SH-SY5Y (cell line): ENCODE measurements around the gene PCBP1.

Experiments used
- GATA2 ChIP-seq: IDR thresholded peaks from 2 replicates; pipeline ENCODE4 v1.6.1; 2011; ENCODE audit warnings: mild to moderate bottlenecking, low read depth, low read length
- GATA3 ChIP-seq: IDR thresholded peaks from 2 replicates; pipeline ENCODE4 v1.6.1; 2011; ENCODE audit warnings: low read depth, mild to moderate bottlenecking, low read length, moderate library complexity

The PCBP1 gene

DNA sequence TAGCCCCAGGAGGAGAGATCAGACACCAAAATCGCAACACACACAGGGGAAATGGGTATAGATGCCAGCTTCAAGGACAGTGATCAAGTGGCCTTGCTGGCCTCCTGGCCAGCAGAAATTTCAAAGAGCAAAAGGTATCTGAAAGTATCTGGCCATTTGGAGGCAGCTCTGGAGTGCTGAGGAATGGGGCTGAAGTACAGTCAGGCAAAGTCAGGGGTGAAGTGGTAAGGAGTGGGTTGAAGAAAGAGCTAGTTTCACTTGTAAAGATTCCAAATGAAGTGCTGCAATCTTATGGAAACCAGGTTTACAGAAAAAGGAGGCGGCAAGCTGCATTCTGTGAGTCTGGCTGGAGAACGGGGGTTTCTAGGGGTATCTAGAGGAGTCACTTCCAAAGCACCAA is 19.2 kb upstream of the PCBP1 start:
- no peak for TF ChIP-seq GATA2
- TF ChIP-seq GATA3: no peak

DNA sequence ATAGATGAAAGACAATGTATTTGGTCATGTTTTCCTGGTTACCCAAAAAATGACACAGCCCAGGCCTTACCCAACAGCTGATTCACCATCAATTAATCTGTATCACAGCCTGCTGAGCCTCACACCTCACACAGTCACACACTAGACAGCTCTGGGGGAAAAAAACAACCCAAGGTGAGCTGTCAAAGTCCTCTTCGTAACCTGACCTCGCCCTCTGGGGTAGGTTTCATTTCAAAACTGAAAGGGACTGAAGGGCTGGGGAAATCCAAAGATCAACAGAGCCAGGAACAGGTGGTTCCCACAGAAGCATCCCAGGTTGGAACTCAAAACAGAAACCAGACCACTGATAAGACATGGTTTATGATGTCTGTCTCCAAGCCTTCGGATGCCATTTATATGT is 18.2 kb upstream of the PCBP1 start:
- TF ChIP-seq GATA2: no peak
- no peak for TF ChIP-seq GATA3

DNA sequence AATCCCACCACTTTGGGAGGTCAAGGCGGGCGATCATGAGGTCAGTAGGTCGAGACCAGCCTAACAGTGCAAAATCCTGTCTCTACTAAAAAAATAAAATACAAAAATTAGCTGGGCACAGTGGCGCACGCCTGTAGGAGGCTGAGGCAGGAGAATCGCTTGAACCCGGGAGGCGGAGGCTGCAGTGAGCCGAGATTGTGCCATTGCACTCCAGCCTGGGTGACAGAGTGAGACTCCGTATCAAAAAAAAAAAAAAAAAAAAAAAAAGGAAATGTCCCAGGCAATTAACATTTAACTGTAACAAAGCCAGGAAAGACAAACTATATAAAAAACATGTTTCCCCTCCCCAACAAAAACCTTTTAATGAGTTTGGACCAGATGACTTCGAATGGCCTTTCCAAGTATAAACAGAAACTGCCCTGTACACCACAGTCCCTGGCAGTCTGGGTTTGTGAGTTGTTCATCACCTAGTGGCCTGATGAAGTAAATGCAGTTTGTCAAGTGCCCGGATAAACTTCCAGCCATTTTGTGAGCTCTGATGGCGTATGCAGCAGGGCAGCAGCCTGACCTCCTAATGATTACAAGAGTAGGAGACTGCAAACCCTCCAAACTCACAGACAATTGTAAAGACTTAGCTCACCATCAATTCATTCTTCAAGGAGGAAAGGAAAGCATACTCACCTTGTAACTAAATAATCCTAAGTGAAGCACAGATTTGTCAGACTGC is 16.6 kb upstream of the PCBP1 start:
- TF ChIP-seq GATA2: no peak
- no peak for TF ChIP-seq GATA3

DNA sequence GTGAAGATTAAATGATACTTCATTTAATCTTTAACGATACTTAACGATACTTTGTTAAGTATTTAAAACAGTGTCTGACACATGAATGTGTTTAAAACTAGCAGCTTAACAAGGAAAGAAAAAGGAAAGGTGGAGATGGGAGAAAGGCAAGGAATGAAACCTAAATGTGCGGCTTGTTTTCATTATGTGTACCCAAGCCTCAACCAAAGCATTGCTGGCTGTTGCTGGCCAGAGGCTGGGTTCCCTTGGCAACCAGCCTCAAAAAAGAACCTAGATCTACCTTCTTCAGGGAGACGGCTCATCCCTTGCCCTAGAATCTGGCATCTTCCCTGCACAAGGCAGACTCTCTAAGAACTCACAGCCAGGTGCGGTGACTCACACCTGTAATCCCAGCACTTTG is 13.8 kb upstream of the PCBP1 start:
- TF ChIP-seq GATA2: no peak
- TF ChIP-seq GATA3: no peak

DNA sequence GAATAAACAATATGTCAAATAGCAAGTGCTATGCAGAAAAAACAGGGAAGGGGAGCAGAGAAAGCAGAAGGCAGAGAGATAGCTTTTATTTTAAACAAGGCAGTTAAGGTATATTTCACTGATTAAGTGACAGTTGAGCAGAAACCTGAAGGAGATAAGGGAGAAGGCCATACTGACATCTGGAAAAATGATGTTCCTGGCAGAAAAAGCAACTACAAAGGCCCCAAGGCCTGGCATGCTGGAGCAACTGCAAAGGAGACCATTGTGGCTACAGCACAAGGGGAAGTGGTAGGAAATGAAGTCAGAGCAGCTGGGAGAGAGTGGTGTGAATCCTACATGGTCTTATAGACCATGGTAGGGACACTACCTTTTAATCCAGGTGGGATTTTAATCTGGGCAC is 8.9 kb upstream of the PCBP1 start:
- TF ChIP-seq GATA3: no peak
- no peak for TF ChIP-seq GATA2

DNA sequence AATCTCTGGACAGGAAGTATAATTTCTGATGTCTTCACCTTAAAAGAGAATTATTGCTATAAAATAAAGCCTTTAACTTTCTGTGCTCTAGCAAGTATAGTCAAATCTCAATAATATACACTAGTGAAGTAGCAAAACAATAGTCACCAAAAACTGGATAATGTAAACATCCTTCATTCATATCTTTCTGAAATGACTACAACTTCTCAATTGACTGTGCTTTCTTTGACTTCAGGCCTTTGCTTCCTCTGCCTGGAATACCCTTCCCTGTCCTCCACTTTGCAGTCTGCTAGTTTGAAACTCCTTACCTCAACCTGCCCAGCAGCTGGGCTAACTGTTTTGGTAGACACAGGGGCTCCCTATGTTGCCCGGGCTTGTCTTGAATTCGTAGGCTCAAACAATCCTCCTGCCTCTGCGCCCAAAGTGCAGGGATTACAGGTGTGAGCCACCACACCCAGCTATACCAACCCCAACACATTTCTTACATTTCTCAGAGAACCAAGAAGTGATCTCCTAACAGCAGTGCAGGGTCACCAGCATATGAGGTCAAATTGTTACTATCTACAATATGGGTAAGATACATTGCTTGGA is 6.6 kb upstream of the PCBP1 start:
- TF ChIP-seq GATA3 (no peak), GATA2 (no peak)

DNA sequence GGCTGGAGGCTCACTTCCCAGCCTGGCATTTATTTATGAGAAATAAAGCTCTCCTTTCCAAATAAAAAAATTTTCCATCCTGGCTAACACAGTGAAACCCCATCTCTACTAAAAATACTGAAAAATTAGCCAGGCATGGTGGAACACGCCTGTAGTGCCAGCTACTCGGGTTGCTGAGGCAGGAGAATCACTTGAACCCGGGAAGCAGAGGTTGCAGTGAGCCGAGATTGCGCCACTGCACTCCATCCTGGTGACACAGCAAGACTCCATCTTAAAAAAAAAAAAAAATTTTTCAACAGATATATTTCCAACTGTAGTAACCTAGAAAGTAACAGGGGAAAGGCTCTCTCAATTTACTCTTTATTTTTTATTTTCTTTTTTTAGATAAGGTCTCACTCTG is 6.1 kb upstream of the PCBP1 start:
- TF ChIP-seq GATA2: no peak

DNA sequence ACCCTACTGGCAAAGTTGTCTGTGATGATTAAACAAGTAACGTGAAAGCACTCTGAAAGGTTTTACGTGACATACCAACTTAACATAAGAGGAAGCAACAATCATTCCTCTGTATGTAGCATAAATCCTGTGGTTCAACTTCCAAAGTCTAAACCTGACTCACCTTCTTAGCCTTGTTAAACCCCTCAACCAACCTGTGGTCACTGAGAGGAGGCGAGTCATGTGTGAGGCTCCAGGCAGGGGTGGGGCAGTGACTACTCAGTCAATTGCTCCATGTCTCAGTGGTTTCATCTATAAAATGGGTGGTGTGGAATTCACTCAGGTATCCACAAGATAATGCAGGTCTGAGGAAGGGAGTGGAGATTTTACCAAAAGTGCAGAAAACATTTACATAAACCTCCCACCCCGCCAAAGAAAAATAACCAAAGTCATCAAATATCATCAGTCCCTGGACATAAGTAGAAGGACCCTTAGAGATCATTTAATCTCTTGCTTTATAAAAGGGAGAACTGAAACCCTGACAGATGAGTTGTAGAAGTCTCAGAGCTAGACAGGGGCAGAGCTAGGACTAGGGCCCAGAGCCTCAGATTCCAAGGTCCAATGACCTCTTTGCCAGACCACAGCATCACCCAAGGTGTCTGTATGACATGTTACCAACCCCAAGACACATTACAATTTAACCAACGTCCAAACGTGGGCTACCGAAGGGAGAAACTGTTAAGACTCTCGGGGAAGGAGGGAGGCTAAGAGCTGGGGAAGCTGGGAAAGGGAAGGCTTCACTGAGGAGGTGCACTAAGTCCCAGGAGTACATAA is 3.7 kb upstream of the PCBP1 start:
- no peak for TF ChIP-seq GATA2
- TF ChIP-seq GATA3: no peak

DNA sequence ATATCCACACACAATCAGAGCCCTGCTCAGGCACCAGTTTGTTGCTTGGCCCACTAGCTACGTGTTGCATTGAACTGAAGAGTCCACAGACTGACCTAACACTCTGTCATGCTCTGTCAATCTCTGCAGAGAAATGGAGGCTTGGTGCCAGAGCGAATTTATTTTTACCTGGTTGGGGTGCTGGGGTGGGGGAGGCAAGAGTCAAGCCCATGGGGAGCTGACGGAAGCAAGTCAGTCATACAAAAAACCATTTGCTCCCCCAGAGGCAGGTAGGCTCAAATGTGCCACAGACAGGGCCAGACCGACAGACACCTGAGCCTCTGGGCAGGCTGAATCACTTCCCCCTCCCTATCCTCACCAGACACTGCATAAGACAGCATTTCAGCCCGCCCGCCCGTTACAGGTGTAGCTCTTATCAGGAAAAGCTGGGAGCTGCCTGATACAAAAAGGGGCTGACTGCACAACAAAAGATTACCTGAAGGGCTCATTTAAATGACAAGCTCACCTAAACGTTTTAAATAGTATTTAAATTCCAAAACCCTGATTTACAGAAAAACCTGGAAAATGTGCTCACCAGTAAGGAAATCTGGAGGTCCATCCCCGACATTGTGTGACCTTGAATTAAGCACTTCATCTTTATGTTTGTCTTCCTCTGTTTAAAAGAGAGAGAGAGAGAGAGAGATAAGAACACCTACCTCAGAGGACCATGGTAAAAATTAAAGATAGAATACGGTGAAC is 2.1 kb upstream of the PCBP1 start:
- no peak for TF ChIP-seq GATA3

DNA sequence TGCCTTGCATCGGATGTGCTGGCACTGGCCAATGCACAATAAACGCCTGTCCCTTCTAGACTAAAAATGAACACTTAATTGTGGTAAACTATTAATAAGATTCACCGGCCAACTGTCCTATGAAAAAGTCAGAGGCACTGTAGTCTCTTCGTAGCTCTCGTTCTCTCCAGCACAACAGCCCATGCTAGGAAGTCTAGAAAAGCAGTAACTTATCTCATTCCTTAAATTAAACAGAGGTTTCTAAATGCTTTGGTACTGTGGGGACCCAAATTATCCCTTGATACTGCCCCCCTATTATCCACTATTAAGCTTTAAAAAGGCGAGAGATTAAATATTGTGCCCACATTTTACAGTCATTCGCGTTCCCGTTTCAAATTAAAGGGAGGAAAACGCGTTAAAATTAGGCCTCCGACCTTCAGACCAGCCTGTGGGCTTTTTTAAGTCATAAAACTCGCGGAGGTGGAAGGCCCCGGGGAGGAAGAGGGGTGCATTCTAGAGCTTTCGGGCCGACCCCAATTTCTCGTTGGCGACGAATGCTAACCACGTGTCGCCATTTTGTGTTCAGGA is 1.5 kb upstream of the PCBP1 start:
- TF ChIP-seq GATA2: no peak
- TF ChIP-seq GATA3: no peak

DNA sequence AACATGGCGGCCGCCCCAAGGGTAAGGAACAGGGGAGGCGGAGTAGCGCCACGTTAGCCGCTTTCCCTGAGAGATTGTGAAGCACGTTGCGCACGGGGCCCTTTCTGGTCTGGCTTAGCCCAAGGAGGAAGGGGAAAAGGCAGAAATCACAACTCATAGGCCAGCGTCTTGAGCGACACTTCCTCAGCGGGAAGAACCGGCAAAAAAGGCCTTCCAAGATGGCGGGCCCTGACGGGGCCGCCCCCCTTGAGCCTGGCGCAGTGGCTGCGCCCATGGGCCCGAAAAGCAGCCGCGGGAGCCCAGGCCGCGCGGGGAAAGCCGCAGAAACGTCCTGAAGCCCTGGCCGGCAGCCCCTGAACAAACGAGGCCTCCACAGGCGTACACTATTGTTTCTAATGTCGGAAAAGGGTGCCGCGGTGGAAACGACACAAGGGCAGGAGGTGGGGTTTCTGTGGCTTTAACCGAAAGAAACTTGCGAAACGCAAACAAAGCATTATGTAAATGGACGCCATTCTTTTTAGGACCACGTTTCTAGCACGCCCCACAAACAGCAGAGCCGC is 919 bp upstream of the PCBP1 start:
- TF ChIP-seq GATA3: no peak
- TF ChIP-seq GATA2: no peak

DNA sequence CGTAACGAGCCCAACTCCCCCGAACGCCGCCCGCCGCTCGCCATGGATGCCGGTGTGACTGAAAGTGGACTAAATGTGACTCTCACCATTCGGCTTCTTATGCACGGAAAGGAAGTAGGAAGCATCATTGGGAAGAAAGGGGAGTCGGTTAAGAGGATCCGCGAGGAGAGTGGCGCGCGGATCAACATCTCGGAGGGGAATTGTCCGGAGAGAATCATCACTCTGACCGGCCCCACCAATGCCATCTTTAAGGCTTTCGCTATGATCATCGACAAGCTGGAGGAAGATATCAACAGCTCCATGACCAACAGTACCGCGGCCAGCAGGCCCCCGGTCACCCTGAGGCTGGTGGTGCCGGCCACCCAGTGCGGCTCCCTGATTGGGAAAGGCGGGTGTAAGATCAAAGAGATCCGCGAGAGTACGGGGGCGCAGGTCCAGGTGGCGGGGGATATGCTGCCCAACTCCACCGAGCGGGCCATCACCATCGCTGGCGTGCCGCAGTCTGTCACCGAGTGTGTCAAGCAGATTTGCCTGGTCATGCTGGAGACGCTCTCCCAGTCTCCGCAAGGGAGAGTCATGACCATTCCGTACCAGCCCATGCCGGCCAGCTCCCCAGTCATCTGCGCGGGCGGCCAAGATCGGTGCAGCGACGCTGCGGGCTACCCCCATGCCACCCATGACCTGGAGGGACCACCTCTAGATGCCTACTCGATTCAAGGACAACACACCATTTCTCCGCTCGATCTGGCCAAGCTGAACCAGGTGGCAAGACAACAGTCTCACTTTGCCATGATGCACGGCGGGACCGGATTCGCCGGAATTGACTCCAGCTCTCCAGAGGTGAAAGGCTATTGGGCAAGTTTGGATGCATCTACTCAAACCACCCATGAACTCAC is 673 bp downstream of the PCBP1 start:
- no peak for TF ChIP-seq GATA2
- no peak for TF ChIP-seq GATA3
